K562 (cell line): ENCODE data around the gene CLN5. TPM values are rescaled to one million over a fixed set of nuclear protein-coding genes. Genes with fewer than 3 reads are reported as not detected.
A peak's percentile ranks its signal among the peaks of the same experiment; 100 is the strongest.

Experiments
- ATAC-seq: fragments of 200-7000 bp; cut with Tn5 transposase; 3 replicates; pipeline ENCODE4 v1.9.1; 2020; ENCODE audit warnings: moderate library complexity
- BruUV-seq: library from RNA; stranded (reverse); fragments of 400-500 nt; replicated peaks from 2 replicates; lab custom pipeline; 2021; lab: Mats Ljungman, UMichigan
- CTCF ChIA-PET: fragments of 300-600 bp; formaldehyde crosslinking; extraction: SDS; loops from one replicate; lab custom pipeline; 2021; ENCODE audit warnings: low intra/inter-chr PET ratio; lab: Yijun Ruan, JAX
- POLR2A ChIA-PET: fragments of 300-600, 350-650 bp; sonication (Branson Sonifier 250); formaldehyde crosslinking; extraction: SDS; loops from one replicate; lab custom pipeline; 2021; ENCODE audit warnings: antibody characterized with exemption, inconsistent platforms; lab: Yijun Ruan, JAX
- DNase-seq, 4 experiments: peaks; one replicate each; pipeline versions ENCODE4 v3.0.0 to v3.0.0-alpha.2; 2011 to 2018; ENCODE audit warnings: low spot score in 3 of 4, mixed read lengths in 3 of 4; ENCODE audit errors: extremely low read depth in 1 of 4
- FAIRE-seq: peaks from 2 replicates; lab custom pipeline; 2011; peaks lifted over from hg19 to GRCh38; lab: Jason Lieb, UNC
- H2AFZ ChIP-seq: 2 replicates; pipeline ENCODE4 v1.6.0; 2011; ENCODE audit warnings: low read depth, low read length, control low read depth, inconsistent platforms
- H3K27ac ChIP-seq: fragments of 200-600 bp; 3 replicates; pipeline ENCODE4 v1.8.0; 2011; ENCODE audit warnings: low read depth, mild to moderate bottlenecking, control low read depth, inconsistent platforms, low read length, moderate library complexity, mixed read lengths; ENCODE audit errors: extremely low read depth
- H3K27me3 ChIP-seq, 2 experiments: fragments of 300-600 bp in 1 of 2; 2 replicates in 1 of 2; 3 replicates in 1 of 2; pipeline versions ENCODE4 v1.6.0 to v1.8.0; 2011; ENCODE audit warnings: inconsistent platforms in 2 of 2, low read length in 2 of 2, mild to moderate bottlenecking in 1 of 2, mixed read lengths in 1 of 2, moderate library complexity in 1 of 2; ENCODE audit not compliant: control insufficient read depth in 2 of 2, insufficient read depth in 2 of 2
- H3K36me3 ChIP-seq: fragments of 300-600 bp; 3 replicates; pipeline ENCODE4 v1.8.0; 2011; ENCODE audit warnings: mild to moderate bottlenecking, low read length, inconsistent platforms; ENCODE audit not compliant: control insufficient read depth, insufficient read depth
- H3K4me1 ChIP-seq, 2 experiments: fragments of 200-600 bp in 1 of 2; replicated peaks in 1 of 2; 2 replicates in 1 of 2; 3 replicates in 1 of 2; pipeline versions ENCODE4 v1.5.1 to v1.8.0; 2011; ENCODE audit warnings: inconsistent platforms in 2 of 2, low read length in 2 of 2, mild to moderate bottlenecking in 1 of 2, mixed read lengths in 1 of 2, moderate library complexity in 1 of 2; ENCODE audit not compliant: control insufficient read depth in 2 of 2, insufficient read depth in 2 of 2
- H3K4me2 ChIP-seq: 2 replicates; pipeline ENCODE4 v1.6.1; 2011; ENCODE audit warnings: low read length, control low read depth, inconsistent platforms, mixed read lengths; ENCODE audit not compliant: insufficient read depth
- H3K4me3 ChIP-seq: fragments of 200-600 bp; sonication (generic), shearing (Covaris generic); 2 replicates; pipeline ENCODE4 v1.5.1; 2016; ENCODE audit warnings: control low read depth, inconsistent platforms
- H3K79me2 ChIP-seq: fragments of 200-600 bp; 3 replicates; pipeline ENCODE4 v1.8.0; 2011; ENCODE audit warnings: low read length, inconsistent platforms; ENCODE audit not compliant: control insufficient read depth, insufficient read depth
- H3K9ac ChIP-seq, 2 experiments: 2 replicates each; pipeline versions ENCODE4 v1.6.0 to v1.6.1; 2011; ENCODE audit warnings: low read depth in 2 of 2, low read length in 2 of 2, control low read depth in 1 of 2, inconsistent platforms in 1 of 2, mild to moderate bottlenecking in 1 of 2, mixed read lengths in 1 of 2; ENCODE audit not compliant: insufficient read depth in 1 of 2
- H3K9me1 ChIP-seq: one replicate; pipeline ENCODE4 v1.6.0; 2011; ENCODE audit warnings: inconsistent platforms, mild to moderate bottlenecking, low read length, moderate library complexity; ENCODE audit not compliant: control insufficient read depth, insufficient read depth
- H3K9me3 ChIP-seq: replicated peaks from 2 replicates; pipeline ENCODE4 v1.5.1; 2011; ENCODE audit warnings: low read depth, low read length, inconsistent platforms; ENCODE audit not compliant: control insufficient read depth, insufficient read depth
- H4K20me1 ChIP-seq: replicated peaks from 2 replicates; pipeline ENCODE4 v1.6.1; 2011; ENCODE audit warnings: low read length, inconsistent platforms, mixed read lengths; ENCODE audit not compliant: control insufficient read depth, insufficient read depth
- CHAMP1 ChIP-seq: fragments of 450-650 bp; IDR thresholded peaks from 2 replicates; pipeline ENCODE4 v1.6.1; 2016; ENCODE audit warnings: mild to moderate bottlenecking
- E2F6 ChIP-seq, 2 experiments: IDR thresholded peaks; 2 replicates each; pipeline ENCODE4 v1.6.1; 2011; ENCODE audit warnings: borderline replicate concordance in 1 of 2, control low read depth in 1 of 2, low read depth in 1 of 2, low read length in 1 of 2, mild to moderate bottlenecking in 1 of 2, mixed read lengths in 1 of 2, moderate library complexity in 1 of 2; ENCODE audit not compliant: insufficient read depth in 1 of 2, insufficient read length in 1 of 2, poor library complexity in 1 of 2, severe bottlenecking in 1 of 2; ENCODE audit errors: extremely low read depth in 1 of 2
- EP300 ChIP-seq: IDR thresholded peaks from 2 replicates; pipeline ENCODE4 v1.6.1; 2012; ENCODE audit warnings: low read length, improper control_type of control experiment
- KAT8 ChIP-seq: fragments of 450-650 bp; IDR thresholded peaks from 2 replicates; pipeline ENCODE4 v1.6.1; 2016; ENCODE audit warnings: low read depth, mild to moderate bottlenecking
- NFE2L1 ChIP-seq: fragments of 450-650 bp; IDR thresholded peaks from 2 replicates; pipeline ENCODE4 v1.6.1; 2016; ENCODE audit warnings: missing genetic modification characterization, low read depth, mild to moderate bottlenecking, missing compliant biosample characterization, moderate library complexity, borderline replicate concordance
- POLR2B ChIP-seq: fragments of 450-650 bp; IDR thresholded peaks from 2 replicates; pipeline ENCODE4 v1.6.1; 2018; ENCODE audit warnings: low read depth; ENCODE audit not compliant: partially characterized antibody
- SNIP1 ChIP-seq: fragments of 450-650 bp; IDR thresholded peaks from 2 replicates; pipeline ENCODE4 v1.7.1; 2017; ENCODE audit warnings: low read depth, mild to moderate bottlenecking
- TRIM25 ChIP-seq: fragments of 450-650 bp; IDR thresholded peaks from 2 replicates; pipeline ENCODE4 v1.7.0; 2016; ENCODE audit warnings: borderline replicate concordance
- ZC3H8 ChIP-seq: fragments of 450-650 bp; IDR thresholded peaks from 2 replicates; pipeline ENCODE4 v1.6.1; 2017
- ZNF75A ChIP-seq: fragments of 450-650 bp; formaldehyde crosslinking; IDR thresholded peaks from 2 replicates; pipeline ENCODE4 v1.4.0; 2020; ENCODE audit warnings: mild to moderate bottlenecking
- WGBS: fragments of 100-300 bp; shearing (Covaris generic); methylation state at CpG from one replicate; pipeline ENCODE4 v1.1.6; 2016; ENCODE audit warnings: low coverage, mixed read lengths; ENCODE audit not compliant: insufficient coverage; ENCODE audit errors: missing lambda C conversion rate; 5-methylcytosine and 5-hydroxymethylcytosine counted together
- in situ Hi-C: fragments of 300-500 bp; cut with MboI; formaldehyde crosslinking; loops from 4 replicates; pipeline ENCODE4 v1.15.0; 2018; ENCODE audit warnings: inconsistent platforms, mixed read lengths
- intact Hi-C: fragments of 100-400 bp; cut with micrococcal nuclease; formaldehyde crosslinking; loops from 2 replicates; pipeline ENCODE4 v1.14.2; 2022
- polyA plus RNA-seq, 8 experiments: library from polyadenylated mRNA; depleted of rRNA in 4 of 8; stranded (reverse) in 5 of 8; unstranded in 3 of 8; fragments of >200 nt; fragmentation: Nextera tagmentation in 2 of 8; fragmentation: Illumina TruSeq in 1 of 8; extraction: Ambion mirVana in 2 of 8; extraction: Trizol in 1 of 8; gene quantifications; 2 replicates each; pipeline versions ENCODE4 v1.2.1 to v1.2.3, GENCODE V29; 2011 to 2014; ENCODE audit warnings: inconsistent platforms in 1 of 8, missing spikeins in 1 of 8
- total RNA-seq, 7 experiments: library from RNA; depleted of rRNA in 6 of 7; stranded (reverse); fragments of >200 nt in 6 of 7; fragmentation: Illumina TruSeq in 2 of 7; extraction: Trizol in 2 of 7; gene quantifications; 2 replicates each; pipeline versions ENCODE4 v1.2.1 to v1.2.3, GENCODE V29; 2011 to 2021; ENCODE audit warnings: low replicate concordance in 1 of 7
- TF ChIP-seq, protein P1 (sequence below): fragments of 200-800 bp; sonication (Bioruptor generic); IDR thresholded peaks from 2 replicates; pipeline ENCODE4 v1.6.1; 2016; ENCODE audit warnings: missing genetic modification characterization, missing compliant biosample characterization

The CLN5 gene
- total and polyA plus RNA-seq, 9 of the 15 experiments (the other 6 are each of a cell fraction or from before 2014, with no cell fraction given), result 4.6 to 11.5 (median 7.2) TPM

DNA sequence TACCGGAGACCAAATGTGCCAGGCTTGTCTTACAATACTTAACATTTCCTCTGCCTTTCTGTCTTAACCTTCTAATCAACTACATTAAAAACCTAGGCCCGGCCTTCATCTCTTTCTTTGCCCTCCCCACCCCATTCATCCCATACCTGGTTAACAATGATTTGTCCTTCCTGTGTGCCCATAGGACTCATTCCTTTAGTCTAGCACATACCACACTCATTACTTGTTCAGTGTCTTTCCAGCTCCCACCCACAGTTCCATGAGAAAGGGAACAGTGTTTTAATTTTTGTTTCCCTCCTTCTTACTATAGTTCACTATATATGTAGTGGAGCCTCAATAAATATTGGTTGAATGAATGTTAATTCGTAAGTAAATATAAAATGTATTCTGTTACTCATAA lies 2.4 kb downstream of the CLN5 start:
- H4K20me1 ChIP-seq, result no peaks in the 10 kb centered on the region
- H3K79me2 ChIP-seq, result peaks cover 19% of the 10 kb centered on the region
- H3K27ac ChIP-seq, result no peak overlapping the region
- no peaks in the 10 kb centered on the region for H3K9me3 ChIP-seq
- peaks cover 30% of the 10 kb centered on the region for H3K36me3 ChIP-seq
- no peaks in the 10 kb centered on the region for H3K27me3 ChIP-seq
- 75% methylated on average over 2 of the region's 3 CpGs for WGBS
- ChIA-PET POLR2A (interaction anchor here (0.6 to 1.1 kb wide), 3 partner anchors 10 to 398 kb away, joined by 3 read pairs; no protein-coding TSS in a partner anchor), CTCF (no interaction called here)
- H3K9ac ChIP-seq, result peak overlapping the region in 1 of 2 experiments; percentile 47; a peak in 1 of 4 replicates
- ATAC-seq (no peak), FAIRE-seq (no peak), DNase-seq (no peak)
- H2AFZ ChIP-seq, result no peak overlapping the region
- H3K4me1 ChIP-seq, result peaks cover 7 to 8% of the 10 kb centered on the region in 2 experiments; a peak in 4 of 5 replicates
- BruUV-seq, result no TSS peak
- in situ Hi-C loops, result no loop called here
- H3K4me2 ChIP-seq, result no peak overlapping the region
- H3K9me1 ChIP-seq, result no peaks in the 10 kb centered on the region
- no peak overlapping the region for H3K4me3 ChIP-seq
- intact Hi-C loops, result loop anchor here (5.0 kb wide), 1 partner anchor 333 kb away; the partner anchor contains the start of gene MYCBP2
- TF ChIP-seq EP300 (no peak), POLR2B (no peak), ZNF75A (CRISPR knock-in tag) (no peak), TRIM25 (no peak), E2F6 (IDR thresholded peaks at IDR 0.05; ENCODE audit: borderline replicate concordance in 1 of 2, extremely low read depth in 1 of 2, insufficient read depth in 1 of 2, insufficient read length in 1 of 2, low read depth in 1 of 2, low read length in 1 of 2, poor library complexity in 1 of 2, severe bottlenecking in 1 of 2) (no peak), CHAMP1 (no peak), KAT8 (no peak), SNIP1 (no peak), NFE2L1 (no peak), ZC3H8 (no peak)
- TF ChIP-seq, protein P1, sequence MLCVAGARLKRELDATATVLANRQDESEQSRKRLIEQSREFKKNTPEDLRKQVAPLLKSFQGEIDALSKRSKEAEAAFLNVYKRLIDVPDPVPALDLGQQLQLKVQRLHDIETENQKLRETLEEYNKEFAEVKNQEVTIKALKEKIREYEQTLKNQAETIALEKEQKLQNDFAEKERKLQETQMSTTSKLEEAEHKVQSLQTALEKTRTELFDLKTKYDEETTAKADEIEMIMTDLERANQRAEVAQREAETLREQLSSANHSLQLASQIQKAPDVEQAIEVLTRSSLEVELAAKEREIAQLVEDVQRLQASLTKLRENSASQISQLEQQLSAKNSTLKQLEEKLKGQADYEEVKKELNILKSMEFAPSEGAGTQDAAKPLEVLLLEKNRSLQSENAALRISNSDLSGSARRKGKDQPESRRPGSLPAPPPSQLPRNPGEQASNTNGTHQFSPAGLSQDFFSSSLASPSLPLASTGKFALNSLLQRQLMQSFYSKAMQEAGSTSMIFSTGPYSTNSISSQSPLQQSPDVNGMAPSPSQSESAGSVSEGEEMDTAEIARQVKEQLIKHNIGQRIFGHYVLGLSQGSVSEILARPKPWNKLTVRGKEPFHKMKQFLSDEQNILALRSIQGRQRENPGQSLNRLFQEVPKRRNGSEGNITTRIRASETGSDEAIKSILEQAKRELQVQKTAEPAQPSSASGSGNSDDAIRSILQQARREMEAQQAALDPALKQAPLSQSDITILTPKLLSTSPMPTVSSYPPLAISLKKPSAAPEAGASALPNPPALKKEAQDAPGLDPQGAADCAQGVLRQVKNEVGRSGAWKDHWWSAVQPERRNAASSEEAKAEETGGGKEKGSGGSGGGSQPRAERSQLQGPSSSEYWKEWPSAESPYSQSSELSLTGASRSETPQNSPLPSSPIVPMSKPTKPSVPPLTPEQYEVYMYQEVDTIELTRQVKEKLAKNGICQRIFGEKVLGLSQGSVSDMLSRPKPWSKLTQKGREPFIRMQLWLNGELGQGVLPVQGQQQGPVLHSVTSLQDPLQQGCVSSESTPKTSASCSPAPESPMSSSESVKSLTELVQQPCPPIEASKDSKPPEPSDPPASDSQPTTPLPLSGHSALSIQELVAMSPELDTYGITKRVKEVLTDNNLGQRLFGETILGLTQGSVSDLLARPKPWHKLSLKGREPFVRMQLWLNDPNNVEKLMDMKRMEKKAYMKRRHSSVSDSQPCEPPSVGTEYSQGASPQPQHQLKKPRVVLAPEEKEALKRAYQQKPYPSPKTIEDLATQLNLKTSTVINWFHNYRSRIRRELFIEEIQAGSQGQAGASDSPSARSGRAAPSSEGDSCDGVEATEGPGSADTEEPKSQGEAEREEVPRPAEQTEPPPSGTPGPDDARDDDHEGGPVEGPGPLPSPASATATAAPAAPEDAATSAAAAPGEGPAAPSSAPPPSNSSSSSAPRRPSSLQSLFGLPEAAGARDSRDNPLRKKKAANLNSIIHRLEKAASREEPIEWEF (CRISPR knock-in tag), result no peak
